HG03342 (cell line): ENCODE measurements around the gene MAML1.

Source experiments
- ATAC-seq: cut with Tn5 transposase; IDR thresholded peaks from one replicate; pipeline ENCODE4 v1.9.1; 2021; ENCODE audit warnings: mild to moderate bottlenecking, moderate library complexity; ENCODE audit not compliant: unreplicated experiment

MAML1 gene

GRCh38 chr5:179802207-179802883 is 69.7 kb downstream of the MAML1 start:
- no peak for ATAC-seq

DNA sequence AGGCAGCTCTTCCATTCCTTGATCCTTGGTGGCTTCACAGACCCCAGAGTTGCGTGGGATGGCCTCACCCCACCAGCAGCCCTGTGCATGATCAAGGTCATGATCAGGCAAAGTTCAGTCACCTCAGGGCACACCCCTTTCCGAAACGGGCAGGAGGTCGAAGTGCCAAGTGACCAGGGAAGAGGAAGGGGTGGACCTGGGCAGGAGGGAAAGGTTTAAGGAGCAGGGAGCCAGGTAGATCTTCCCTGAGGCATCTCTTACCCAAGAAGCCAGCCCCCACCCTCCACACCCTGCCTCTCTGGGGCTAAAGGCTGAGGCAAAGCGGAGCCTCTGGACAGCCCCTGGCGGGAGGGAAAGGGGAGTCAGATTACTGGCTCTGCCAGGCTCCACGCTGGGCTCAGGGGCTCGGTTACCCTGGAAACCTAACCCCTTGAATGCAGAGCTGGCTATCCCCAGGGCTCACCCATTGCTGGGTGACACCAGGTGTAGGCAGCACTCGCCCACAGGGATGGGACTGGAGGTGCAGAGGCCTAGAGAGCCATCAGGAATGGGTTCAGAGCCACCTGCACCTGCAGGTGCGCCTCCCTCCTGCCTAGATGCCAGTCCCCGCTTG is 70.4 kb downstream of the MAML1 start:
- no peak for ATAC-seq

- ATAC-seq = no peak
Measured at GRCh38 chr5:179803651-179804554, 71.3 kb downstream of the MAML1 start.

DNA sequence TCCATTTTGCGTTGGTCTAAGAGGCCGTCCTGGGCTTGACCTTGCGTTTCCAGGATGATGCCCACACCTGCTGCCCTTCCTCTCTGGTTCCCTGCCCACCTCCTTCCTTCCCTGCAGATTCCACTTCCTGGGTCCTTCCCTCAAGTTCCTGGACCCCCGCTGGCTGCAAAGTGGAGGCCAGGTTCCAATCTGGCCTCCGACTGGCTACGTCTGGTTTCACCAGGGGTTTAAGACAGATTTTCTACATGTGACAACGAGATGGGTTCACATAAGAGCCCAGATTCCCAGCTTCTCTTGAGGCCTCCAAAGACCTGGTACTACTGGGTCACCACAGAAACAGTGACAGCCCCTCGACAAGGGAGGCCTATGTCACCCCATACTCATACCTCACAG is 71.9 kb downstream of the MAML1 start:
- ATAC-seq = no peak

- ATAC-seq = no peak
Measured at GRCh38 chr5:179805070-179805528, 72.5 kb downstream of the MAML1 start.

DNA sequence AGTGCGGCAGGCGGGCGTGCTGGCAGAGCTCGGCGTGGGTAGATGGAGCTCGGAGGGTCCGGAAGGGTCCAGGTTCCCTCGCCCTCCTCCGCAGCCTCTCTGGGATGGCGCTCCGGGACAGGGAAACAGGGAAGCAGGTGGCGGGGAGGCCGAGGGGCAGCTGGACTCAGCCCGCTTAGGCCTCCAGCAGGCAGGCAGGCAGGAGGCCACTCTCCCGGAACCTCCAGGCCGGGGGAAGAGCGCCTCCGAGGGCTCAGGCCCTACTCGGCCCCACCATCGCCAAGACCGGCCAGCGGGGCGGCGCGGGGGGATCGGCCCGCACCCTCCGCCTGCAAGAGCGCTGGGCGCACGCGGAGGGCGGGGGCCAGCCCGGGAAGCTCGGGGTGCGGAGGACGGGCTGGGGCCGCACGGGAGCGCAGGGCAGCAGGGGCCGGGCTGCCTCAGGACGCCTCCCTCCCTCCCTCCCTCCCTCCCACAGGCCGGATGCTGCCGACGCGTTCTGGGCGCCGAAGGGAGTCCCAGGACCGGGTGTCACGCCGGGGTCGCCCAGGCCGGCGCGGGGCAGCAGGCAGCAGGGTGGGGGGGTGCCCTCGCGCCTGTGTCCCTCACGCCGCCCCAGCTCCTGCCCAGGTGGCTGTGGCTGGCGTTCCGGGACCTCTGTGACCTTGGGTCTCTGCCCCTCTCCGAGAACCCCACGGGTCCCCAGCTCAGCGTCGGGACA is 73.1 kb downstream of the MAML1 start:
- peak; percentile 24 for ATAC-seq

GRCh38 chr5:179806250-179807048 is 73.8 kb downstream of the MAML1 start, which contains the start of gene MGAT4B:
Gene MGAT4B (minus strand): TSS chr5:179806866. CDS start chr5:179806583, 283 bp downstream.
- peak; percentile 70 for ATAC-seq

DNA sequence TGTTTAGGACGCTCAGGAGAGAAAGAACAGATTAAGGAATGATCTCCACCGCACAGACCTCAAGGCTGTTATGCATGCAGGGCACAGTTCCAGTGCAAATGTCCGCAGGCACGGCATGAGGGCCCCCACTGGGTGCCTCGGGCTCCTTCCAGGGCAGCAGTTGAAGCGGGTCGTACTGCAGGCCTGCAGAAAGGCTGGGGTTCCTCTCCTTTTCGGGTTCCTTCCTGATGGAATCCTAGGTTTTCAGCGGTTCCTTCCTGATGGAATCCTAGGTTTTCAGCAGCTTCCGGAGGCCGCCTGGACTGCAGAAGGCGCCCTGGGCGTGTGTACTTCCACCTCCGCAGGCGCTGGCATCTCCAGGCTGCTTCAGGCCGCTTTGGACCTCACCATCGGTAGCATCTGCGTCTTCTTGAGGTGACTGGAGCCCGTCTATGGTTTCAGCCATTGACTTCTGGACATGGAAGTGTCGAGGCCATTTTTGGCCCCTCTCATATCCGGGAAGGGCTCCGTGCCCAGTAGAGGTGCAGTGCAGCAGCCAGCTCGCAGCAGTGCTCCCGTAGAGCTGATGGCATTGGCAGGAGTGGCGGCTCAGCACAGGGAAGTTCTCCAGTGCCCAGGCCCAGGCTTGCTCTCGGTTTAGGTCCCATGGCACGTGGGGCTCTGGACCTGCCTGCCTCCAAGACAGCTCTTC is 79.7 kb downstream of the MAML1 start:
- no peak for ATAC-seq

DNA sequence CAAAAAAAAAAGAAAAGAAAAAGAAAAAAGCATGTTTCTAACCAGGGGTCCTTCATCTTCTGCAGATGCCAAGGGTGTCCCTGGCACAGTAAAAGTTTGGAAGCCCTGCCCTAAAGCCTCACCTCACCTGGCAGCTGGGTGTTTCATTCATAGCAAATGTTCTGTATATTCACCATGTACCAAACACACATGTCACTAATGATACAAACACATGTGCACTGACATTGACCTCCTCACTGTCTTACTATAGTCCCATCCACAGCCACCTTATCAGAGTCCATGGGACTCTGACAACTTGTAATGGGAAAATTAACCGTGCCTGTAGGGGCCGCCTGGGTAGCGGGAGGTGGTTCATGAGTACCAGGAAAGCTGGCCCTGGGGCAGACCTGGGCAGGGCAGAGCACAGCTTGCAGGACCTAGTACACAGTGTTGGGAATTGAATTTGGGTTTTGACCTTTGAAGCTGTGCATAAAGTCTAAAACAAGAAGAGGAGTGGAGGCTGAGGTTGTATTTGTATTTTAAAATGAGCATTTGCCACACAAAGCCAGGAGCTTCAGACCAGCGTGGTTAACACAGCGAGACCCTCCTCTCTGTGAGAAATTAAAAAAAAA is 80.5 kb downstream of the MAML1 start:
- ATAC-seq = no peak

- no peak for ATAC-seq
Measured at GRCh38 chr5:179814090-179814489, 81.5 kb downstream of the MAML1 start.

DNA sequence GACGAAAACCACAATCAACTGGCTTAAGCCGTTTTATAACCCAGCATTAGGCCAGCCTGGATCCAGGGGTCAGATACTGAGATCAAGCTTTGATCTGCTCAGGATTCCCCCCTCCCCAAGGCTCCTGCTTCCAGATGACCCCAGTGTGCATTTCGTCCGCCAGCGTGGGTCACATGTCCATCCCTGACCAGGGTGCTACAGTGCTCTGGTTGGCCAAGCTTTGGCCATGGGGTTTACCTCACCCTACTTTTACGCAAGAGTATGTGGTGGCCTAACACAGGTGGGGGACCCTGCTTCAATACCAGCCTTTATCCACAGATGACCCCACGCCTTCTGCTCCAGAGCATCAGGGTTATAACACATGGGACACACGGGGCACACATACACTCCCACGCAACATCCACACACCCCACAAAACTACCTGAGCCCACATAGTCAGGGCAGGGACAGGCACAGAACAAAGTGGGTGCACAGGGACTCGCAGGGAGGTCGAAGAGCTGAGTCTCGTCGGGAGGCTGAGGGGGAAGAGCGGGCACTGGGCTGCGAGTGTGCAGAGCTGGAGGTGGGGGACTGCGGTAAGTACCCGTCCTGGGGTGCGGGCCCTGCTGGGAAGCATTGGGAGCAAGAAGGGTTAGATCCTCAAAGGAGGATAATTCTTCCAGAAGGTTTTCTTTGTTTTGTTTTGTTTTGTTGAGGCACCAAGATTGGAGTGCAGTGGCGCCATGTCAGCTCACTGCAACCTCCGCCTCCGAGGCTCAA is 83.0 kb downstream of the MAML1 start:
- ATAC-seq = no peak

GRCh38 chr5:179816401-179816795 is 83.8 kb downstream of the MAML1 start:
- no peak for ATAC-seq

- ATAC-seq = no peak
Measured at GRCh38 chr5:179816796-179817469, 84.3 kb downstream of the MAML1 start.

DNA sequence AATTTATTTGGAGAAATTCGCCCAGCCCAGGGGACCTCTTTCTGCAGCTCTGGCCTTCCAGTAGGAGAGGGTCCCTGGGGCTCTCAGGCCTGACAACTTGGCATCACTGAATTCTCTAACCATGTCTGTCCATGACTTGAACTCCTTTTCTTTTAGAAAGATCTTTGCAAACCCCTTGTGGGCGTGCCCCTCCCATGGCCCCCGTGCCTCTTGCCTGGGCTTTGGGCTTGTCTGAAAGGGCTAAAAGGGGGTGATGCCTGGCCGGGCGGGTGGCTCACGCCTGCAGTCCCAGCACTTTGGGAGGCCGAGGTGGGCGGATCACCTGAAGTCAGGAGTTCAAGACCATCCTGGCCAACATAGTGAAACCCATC is 84.8 kb downstream of the MAML1 start:
- ATAC-seq = no peak

DNA sequence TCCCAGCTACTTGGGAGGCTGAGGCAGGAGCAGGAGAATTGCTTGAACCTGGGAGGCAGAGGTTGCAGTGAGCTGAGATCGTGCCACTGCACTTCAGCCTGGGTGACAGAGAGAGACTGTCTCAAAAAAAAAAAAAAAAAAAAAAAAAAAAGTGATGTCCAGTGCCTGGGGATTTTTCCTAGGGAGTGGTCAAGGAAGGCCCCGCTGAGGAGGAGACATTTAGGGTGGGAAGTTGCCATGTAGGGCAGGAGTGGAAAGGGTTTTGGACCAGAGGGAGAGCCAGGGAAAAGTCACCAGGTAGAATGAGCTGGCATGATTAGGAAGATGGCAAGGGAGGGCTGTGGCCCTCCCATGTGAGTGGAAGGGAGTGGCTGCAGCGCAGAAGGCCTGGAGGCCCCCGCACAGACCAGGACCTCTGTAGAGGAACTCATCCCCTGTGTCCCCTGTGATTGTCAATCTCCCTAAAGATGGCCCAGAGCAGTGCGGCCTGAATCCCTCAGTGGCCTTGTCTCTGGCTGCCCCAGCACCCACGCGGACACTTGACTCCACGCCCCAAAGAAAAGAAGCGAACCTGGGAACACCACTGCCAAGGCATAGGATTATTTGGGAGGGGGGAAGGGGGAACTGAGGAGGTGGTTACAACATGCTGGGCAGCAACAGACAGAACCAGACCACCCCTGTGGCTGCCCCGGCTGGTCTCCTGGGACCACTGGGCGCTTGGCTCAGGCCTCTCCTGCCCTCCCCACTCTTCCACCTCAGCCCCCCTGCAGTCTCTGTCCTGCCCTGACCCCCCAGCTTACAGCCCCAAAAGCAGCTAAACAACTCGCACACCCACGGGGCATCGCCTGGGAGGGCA is 85.5 kb downstream of the MAML1 start:
- ATAC-seq = no peak

GRCh38 chr5:179818746-179819295 is 86.2 kb downstream of the MAML1 start:
- peak; percentile 67 for ATAC-seq
